Stimulated activated CD8-positive, alpha-beta memory T cell treated with anti-CD3 and anti-CD28 coated beads, Interleukin-7, amount 100 ng/mL, for 4 hours (primary cell): ENCODE results near the gene SLC25A33.

ENCODE experiments used
- DNase-seq, 2 donors: peaks; one replicate each; pipeline ENCODE4 v3.0.0-alpha.2; 2020; ENCODE audit warnings: low read depth in 2 of 2

The SLC25A33 gene

DNA sequence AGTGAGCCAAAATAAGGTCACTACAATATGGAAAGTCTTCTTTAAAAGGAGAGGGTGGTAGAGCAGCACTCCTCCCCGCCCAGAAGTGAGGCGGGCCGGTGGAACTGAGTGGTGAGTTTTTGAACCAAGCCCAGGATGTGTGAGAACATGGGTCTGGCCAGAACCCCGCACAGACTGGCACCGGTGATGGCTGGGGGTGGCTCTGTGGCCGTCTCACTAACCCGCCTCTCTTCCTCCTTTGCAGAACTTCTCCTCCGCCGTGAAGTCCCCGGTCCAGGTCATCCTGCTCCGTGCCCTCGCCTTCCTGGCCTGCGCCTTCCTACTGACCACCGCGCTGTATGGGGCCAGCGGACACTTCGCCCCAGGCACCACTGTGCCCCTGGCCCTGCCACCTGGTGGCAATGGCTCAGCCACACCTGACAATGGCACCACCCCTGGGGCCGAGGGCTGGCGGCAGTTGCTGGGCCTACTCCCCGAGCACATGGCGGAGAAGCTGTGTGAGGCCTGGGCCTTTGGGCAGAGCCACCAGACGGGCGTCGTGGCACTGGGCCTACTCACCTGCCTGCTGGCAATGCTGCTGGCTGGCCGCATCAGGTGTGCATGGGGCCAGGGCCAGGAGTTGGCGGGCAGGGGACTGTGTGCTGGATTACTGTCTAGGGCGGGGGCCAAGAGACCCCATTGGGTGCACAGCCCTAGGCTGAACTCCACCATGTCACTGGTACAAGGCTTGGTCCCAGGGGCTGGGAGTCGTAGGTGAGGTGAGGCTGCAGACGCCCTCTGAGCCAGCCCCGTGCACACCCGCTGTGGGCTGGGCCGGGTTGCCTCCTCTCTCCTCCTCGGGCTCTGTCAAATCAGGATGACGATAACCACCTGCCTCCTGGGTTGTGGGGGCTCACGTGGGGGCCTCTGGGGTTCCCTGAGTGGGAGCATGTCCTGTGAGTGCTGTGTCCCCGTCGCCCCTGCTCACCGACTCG is 61.9 kb downstream of the SLC25A33 start:
- no peak for DNase-seq

DNA sequence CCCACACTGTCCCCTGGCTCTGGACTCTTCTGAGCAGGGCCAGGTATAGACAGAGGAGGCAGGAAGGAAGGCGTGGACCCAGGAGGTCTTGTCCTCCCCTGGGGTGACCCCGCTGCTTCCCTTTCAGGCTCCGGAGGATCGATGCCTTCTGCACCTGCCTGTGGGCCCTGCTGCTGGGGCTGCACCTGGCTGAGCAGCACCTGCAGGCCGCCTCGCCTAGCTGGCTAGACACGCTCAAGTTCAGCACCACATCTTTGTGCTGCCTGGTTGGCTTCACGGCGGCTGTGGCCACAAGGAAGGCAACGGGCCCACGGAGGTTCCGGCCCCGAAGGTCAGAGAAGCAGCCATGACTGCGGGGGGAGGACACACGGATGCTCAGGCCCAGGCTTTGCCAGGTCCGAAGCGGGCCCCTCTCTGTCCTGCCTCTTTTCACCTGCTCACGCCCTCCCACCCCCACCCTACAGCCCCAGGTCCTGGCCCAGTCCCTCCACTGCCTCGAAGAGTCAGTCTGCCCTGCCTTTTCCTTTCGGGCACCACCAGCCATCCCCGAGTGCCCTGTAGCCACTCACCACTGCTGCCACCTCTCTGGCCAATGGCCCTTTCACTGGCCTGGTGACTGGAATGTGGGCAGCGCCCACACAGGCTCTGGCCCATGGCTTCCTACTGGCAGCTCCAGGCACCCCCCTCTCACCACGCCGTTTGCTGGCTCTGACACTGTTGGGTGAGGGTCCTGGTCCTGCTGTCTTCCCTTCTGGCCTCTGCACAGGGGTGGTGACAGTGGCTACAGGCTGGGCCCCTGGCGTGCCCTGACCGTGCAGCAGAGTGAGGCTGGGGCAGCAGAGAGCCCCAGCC is 62.9 kb downstream of the SLC25A33 start:
- no peak for DNase-seq

DNA sequence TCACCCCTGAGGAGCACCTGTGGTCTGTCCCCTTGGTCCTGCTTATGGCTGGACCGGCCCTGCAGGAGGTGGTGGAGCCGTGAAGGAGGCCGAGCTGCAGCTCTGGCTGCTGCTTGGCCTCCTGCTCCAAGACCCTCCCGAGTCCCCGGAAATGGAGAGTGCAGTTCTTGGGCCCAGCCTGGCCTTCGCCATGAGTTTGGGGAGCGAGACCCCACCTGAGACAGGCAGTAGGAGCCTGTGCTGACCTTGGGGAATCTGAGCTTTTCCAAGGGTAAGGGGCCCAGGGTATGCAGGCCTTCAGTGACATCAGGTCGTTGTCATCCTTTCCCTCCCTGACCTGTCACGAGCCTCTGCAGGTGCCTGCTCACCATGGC is 63.5 kb downstream of the SLC25A33 start:
- no peak for DNase-seq

DNA sequence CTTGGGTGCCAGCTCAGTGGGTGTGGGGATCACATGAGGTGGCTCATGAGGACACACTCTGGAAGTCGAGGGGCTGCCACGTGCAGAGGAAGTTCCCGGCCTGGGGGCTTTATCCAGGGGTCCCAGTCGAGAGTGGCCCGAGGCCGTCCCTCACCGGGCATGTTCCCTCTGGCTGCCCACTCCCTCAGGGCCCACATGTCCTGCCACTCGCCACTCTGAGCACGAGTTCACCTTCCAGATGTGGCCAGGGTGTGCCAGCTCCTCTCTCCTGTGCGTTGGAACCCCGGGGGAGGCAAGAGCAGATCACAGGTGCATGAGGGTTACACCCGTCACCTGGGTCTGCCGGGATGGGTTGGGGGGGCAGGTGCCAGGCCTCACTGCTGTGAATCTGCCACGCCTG is 64.0 kb downstream of the SLC25A33 start:
- DNase-seq, result no peak

DNA sequence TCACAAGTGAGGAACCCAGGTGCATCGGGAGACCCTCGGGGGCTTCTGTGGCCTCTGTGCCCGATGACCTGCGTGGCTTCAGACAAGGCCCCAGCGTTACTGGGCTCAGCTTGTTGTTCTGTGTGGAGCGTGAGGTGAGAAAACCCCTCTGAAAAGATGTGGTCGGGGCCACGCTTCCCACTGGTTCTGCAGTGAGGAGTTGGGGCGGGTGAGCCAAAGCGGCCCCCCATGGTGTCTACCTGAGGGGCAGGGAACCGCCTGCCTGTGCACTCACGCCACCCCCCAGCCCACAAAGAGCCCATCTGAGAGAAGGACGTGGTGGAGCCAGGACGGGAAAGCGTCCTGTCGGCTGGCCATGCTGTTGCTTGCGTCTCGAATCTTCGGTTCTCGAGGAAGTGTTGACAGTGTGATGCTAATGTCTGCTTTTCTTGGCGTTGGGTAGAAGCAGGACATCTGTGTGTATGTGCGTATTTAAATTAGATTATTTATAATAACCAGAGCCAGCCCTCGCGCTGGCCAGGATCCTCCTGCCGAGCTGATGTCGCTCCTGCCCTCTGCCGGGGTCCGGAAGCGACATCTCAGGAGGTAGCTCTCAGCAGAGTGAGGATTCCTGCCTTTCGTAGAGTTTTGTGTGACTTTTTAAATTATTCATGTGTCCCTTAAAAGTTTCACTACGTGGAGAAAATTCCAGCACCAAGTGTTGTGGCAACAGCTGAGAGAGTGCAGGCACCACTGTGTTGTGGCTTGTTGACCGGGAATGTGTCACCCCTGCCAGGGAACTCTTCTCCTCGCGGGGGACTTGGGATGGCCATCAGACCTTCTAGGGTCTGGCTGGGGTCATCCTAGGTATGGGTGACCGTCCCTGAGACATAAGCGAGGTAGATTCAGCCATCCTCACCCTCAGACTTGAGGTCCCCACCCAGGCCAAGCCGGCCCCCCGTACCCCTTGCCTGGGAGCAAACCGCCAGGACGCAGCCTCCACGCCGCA is 64.8 kb downstream of the SLC25A33 start:
- DNase-seq, result no peak

DNA sequence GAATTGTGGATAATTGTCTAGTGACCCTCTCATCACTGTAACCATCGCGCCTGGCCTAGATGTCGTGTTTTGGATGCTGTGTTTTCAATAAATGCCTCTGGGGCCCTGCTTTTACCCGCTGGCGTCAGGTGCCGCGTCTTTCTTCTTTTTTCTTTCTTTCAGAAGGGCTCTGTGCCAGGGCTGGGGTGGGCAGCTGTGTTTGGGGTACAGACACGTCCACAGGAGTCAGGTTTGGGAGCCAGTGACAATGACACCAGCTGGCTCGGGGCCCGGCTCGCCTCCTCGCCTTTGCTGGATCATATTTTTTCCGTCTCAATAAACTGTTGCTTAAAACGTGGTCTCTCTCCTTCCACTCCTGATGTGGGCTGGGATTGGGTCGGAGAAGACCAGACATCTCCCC is 65.6 kb downstream of the SLC25A33 start:
- DNase-seq, result no peak

DNA sequence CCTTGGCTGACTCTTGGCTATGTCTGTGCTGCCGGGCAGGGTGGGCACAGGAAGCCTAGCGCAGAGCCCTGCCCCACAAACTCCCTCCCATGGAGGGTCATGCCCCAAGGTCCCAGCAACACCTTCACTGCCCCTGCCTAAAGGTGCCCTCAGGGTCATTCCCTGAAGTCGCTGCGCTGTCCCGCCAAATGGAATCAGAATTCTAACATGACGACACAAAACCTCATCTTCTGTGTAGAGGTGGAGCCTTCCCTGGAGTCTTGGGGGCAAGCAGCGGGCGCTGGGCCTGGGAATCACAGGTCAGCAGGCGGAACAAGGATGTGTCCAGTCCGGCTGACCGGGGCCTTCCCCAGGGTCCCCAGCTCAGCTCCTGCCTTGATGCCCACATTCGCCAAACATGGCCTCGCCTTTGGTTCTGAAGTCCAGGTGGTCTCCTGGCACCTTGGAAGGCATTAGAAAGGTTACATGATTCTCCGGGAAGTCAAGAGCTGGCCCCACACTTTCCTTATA is 66.7 kb downstream of the SLC25A33 start:
- no peak for DNase-seq

DNA sequence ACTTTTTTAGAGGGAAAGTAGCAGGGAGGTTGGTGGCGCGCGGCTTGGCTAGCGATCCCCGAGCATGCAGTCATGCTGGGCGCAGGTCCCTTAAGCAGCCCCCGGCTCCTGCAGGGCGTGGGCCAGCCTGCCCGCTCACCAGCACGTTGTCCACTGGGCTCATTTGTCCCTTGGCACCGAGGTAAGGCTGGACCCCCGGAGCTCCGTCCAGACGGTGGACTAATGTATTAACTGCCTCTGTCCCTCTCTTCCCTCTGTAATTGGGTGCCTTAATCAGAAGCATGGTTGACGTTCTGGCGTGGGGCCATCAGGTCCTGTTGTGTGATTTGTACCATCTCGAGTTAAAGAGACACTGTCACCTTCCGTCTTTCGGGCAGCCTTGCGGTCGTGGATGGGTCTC is 67.2 kb downstream of the SLC25A33 start:
- no peak for DNase-seq

DNA sequence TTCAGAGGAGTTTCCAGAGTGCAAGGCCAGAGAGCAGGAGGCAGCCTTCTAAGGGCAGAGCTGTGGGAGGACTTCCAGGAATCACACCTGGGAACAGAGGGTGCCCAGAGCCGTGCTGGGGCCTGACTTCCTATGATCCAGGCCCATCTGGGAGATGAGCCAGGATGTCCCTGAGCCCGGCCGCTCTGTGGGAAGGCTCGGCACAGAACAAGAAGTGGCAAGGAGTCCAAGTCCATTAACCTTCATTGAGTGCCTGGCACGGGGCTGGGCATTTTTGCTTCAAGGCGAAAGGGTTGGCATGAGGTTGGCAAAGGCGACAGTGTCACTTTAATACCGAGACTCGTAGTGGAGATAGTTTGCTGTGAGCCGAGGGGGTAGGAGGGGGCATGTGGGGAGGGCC is 67.7 kb downstream of the SLC25A33 start:
- no peak for DNase-seq

DNA sequence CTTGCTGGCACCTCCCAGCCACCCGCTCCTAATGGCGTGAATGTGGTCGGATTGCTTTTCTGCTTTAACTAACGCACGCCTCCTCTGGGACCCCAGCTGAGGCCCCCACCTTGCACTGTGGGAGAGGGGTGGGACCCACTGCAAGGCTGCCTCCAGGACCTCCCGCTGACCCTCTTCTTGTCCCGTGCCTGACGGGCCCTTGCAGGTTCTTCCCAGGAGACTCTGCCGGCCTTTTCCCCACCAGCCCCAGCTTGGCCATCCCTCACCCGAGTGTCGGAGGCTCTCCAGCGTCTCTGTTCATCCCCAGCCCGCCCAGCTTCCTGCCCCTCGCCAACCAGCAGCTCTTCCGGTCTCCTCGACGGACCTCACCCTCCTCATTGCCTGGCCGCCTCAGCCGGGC is 68.1 kb downstream of the SLC25A33 start:
- DNase-seq, result no peak

DNA sequence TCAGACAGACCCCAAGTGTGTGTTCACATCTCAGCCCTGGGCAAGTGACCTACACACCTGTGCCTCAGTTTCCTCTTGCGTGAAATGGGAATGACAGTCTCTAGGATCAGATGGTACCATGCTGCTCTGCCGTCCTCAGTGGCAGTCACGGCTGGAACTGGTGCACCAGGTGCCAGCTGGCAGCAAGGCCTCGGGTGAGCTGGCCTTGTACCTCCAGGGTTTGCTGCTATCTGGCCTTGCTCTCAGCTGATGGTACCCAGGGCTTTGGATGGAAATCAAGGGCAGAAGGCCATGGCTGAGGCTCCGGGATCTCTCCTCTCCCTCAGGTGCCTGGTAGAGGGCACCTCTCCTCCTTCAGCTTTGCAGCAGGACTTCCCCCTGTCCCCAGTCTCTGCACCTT is 70.7 kb downstream of the SLC25A33 start:
- no peak for DNase-seq

DNA sequence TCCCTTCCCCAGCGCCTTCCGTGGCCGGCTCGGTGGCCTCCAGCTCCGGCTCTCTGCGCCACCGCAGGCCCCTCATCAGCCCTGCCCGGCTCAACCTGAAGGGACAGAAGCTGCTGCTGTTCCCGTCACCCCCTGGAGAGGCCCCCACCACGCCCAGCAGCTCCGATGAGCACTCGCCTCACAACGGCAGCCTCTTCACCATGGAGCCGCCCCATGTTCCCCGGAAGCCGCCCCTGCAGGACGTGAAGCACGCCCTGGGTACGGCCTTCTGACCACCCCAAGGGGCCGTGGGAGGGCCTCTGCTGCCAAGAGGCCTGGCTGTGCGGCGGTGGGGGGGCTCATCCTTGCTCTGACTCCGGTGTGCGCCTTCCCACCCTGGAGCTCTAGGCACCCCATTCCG is 71.3 kb downstream of the SLC25A33 start:
- no peak for DNase-seq

DNA sequence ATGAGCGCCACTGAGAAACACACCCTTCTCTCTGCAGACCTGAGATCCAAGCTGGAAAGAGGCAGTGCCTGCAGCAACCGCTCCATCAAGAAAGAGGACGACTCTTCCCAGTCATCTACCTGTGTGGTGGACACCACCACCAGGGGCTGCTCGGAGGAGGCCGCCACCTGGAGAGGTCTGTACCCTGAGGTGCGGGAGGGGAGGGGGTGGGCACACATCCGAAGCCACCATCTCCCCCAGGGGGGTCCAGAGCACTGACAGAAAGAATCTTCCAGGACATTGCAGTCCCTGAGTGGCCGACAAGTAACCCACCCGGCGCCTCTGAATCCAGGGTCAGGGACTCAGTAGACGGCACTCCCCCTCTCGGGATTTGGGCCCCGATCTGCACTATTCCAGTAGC is 72.5 kb downstream of the SLC25A33 start:
- no peak for DNase-seq

DNA sequence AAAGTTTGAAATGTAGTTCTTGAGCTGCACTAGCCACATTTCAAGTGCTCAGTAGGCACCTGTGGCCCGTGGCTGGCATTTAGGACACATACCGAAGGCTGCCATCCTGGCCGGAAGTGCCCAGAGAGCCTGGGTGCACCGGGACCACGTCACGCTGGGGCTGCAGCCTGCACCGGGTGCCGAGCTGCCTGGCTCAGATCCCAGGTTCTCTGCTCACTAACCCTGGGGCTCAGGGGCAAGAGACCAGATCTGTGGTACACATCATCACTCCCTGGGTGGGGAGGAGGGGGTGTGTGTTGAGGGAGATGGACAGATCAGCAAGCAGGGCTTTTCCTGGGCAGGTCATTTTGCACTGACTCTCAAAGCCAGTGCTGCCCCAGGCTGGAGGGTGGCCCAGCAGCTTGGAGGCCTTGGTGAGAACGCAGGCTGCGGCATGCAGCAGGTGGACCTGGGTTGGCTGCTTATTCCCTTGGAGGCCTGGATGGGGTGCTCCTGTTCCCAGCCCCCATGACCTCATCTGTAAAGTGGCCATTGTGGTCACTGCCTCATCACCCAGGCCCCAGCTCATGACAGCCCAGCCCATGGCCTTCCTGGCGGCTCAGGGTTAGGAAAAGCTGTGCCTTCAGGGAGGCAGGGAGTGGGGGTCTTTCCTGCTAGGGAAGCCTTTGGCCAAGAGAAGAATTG is 73.0 kb downstream of the SLC25A33 start:
- no peak for DNase-seq

DNA sequence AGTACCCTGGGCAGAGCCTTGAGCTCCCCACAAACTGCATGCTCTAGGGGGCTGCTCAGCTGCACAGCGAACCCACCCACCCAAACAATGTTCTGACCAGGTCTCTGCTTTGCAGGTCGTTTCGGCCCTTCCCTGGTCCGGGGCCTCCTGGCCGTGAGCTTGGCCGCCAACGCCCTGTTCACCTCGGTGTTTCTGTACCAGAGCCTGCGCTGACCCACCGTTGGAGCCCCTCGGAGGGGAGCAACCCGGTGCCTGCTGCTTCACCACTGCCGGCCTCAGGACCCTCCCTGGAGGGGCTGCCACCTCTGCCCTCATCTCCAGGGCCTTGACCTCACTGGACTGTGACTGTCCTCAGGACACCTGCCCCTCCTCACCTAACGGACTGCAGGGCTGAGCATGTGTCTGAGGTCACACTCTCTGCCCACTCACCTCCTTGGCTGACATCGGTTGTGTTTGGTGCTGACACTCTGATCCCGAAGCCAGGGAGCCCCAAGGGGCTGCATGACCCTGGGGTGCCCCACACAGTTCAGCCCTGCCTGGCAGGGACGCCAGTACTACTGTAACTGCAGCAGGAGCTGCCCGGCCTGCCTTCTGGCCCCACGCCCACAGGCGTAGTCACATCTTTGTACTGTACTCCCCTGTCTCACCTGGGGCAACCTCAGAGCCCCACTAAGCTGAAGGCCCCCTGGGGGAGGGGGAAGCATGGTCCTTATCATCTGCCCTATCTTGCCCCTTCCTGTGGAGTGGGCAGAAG is 73.8 kb downstream of the SLC25A33 start:
- no peak for DNase-seq

DNA sequence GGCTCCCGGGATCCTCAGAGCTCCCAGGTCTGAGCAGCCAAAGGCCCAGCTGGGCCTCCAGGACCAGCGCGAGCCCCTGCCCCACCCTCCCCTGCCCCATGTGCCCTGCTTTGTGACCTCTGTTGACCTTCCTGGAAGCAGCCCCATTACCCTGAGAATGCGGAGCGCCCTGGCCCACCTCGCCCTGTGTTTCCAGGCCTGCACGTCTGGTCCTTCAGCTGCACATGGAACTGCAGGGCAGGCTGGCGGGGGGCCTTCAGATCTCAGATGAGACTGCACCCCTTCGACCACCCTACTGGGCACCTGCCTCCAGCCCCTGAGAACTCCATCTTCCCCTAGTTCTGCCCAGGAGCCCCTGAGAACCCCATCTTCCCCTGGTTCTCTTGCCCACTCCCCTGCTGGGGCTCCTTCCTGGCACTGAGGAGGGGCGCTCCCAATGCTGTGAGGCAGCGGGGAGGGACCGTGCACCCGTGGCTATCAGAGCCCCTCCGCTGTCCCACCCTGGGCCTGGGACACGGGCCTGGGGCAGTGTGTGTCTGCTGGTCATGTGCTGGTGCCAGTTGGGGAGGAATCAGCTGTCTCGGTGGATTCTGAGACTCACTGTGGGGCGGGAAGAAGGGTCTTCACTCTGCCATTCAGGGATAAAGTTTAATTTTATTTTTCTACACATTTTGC is 74.5 kb downstream of the SLC25A33 start:
- no peak for DNase-seq

DNA sequence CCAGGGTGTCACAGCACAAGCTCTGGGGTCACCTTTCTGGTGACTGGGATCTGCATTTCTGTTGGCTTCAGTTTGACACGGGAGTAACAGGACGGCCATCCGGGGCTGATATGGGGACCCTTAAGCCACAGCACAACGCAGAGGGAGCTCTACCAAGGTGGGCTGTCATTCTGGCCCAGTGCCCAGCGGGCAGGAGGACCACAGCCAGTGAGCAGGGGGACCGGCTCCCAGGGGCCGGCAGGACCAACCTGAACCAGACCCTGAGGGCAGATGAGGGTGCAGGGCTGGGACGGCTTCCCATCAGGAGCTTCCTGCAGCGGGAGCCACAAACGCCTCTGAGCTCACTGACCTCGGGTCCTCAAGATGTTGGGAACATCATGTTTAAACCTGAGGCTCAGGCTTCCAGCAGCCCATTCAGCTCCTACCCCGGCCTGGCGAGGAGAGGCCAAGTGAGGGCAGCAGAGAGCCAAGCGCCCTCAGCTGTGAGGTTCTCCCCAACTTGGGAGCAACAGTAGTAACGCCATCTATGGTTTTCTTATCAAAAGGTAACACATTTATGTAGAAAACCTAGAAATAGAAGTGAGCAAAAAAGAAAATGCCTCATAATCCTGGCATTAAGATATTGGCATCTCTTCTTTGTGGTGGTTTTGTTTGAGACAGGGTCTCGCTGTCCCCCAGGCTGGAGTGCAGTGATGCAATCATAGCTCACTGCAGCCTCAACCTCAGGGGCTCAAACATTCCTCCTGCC is 76.2 kb downstream of the SLC25A33 start:
- DNase-seq, result no peak

DNA sequence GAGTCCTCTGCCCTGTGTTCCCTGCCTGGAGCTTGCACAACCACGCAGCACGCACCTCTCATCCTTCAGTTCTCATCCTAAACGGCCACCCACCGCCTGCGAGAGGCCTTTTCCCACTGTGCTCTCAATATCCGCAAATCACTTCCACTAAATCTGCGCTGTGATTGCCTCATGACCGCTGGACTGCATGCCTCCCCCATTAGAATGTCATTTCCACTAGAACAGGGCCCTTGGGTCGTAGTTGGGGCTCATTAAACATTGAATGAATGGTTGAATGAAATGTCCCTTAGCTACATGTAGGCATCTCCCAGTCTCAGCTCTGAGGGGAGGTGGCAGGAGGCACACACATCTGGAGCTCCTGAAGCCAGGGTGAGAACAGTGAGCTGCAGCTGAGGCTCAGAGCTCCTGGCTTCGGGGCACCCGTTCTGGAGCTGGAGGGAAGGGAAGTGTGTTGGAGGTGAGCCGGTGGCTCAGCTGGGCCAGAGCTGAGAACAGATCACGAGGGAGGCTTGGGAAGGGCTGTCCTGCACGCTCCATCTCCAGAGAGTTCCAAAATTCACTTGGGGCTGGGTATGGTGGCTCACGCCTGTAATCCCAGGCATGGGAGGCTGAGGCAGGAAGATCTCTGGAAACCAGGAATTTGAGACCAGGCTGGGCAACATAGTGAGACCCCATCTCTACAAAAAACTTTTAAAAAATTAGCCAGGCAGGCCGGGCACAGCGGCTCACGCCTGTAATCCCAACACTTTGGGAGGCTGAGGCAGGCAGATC is 79.8 kb downstream of the SLC25A33 start:
- DNase-seq, result no peak
